Measurements from ENCODE around the gene ACTN1.

DNA sequence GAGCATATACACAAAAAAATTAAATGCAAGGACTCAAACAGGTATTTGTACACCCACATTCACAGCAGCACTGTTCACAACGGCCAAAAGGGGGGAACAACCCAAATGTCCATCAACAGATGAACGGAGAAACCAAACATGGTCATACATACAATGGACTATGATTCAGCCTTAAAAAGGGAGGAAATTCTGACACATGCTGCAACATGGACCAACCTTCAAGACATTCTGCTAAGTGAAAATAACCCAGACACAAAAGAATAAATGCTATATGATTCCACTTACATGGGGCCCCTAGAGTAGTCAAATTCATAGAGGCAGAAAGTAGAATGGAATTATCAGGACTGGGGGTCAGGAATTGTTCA, 29.5 kb downstream of the ACTN1 start:
- TF ChIP-seq POLR2A (IDR thresholded peaks at IDR 0.05) (no peak), CTCF (IDR thresholded peaks at IDR 0.05) (no peak)
